ELF-1 (cell line): ENCODE results near the gene SIL1.

Source experiments
- DNase-seq: peaks from one replicate; pipeline ENCODE4 v3.0.0-alpha.2; 2016; ENCODE audit warnings: low read depth, low spot score

The SIL1 gene

DNA sequence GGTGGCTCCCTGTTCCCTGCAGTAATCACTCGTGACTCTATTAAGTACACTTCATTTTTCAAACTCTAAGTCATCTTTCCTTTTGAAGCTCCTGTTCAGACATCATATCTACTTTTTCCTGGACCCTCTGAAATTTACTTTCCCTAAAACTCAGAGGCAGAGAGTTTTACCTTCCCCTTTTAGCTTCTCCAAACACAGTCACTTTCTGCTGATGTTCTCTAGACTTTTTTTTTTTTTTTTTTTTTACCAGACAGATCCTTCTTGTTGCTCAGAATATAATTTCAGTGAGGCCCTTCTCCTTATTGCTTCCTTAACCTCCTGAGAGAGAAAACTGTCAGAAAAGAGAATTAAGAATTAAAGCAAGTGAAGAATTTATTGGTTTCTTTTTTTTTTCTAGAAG lies 236.4 kb downstream of the SIL1 start:
- no peak for DNase-seq

DNA sequence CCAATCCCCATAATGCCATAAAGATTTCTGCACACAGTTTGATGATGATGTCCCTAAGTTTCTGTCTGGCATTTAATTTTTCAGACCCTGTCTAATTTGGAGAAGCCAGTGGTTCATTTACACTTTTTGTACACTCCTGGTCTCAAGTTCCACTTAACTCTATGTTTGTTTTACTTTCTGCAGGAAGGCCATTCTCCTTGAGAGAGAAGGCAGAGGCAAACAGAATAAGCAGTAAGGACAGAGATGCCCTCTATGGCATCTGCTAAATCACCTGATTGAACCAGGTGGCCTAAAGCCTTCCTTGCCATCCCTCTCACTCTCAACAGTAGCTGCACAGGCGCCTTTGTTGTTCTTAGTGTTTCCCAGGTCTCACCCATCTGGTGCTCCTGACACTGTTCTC lies 236.9 kb downstream of the SIL1 start:
- DNase-seq = no peak

DNA sequence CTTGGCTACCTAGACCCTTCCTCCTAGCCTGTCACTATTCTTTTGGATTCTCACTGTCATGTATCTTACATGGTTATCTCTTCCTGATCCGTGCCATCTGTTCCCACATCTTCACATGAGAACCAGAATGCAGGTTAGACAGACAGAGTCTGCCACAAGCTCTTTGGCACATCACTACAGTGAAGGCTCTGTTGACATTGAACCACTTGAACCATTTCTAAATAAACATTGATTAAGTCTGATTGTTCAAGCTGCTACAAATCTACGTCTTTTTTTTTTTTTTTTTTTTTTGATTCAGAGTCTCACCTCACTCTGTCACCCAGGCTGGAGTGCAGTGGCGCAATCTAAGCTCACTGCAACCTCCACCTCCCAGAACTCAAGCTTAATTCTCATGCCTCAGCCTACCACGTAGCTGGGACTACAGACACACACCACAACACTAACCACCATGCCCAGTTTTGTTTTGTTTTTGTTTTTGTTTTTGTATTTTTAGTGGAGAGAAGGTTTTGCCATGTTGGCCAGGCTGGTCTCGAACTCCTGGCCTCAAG lies 237.9 kb downstream of the SIL1 start:
- DNase-seq = no peak

DNA sequence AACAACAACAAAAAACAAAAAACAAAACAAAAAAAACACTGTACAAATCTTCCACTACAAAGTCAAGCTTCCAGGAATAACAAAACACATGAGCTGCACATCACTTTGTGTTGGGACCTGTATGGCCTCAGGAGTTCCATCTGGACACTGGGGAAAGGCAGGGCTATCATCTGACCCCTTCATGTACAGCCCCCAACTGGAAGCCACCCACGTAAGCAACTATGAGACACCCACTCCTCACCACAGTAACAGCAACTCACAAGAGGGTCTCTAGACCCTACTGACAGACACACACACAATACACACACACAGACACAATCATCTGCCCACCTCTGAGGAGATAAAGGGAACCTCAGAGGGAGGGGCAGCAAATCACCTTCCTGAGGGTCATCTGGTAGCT lies 241.4 kb downstream of the SIL1 start:
- DNase-seq = no peak

DNA sequence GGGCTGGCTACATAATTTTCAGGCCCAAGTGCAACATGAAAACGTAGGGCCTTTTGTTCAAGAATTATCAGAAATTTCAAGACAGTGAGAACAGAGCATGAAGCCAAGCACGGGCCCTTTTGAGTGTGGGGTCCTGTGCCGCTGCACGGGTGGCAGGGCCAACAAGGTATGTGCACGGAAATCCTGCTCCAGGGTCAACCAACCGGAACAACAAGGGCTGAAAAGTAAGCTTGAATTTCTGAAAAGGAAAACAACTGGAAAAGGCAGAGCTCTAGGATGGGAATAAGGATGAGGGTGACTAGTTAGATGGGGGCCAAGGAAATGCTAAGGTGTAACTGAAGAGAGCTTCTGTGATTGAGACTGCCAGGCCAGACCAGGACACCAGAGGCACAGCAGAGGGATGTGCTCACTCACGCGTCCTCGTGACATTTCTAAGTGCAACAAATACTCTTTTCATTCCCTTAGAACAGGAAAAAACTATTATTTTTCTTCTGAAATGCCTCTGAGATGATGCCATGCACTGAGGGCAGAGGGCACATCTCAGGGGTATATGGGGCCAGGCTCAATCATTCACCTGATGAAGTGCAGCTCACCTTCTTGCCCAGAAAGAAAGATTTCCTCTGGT lies 242.4 kb downstream of the SIL1 start:
- no peak for DNase-seq

DNA sequence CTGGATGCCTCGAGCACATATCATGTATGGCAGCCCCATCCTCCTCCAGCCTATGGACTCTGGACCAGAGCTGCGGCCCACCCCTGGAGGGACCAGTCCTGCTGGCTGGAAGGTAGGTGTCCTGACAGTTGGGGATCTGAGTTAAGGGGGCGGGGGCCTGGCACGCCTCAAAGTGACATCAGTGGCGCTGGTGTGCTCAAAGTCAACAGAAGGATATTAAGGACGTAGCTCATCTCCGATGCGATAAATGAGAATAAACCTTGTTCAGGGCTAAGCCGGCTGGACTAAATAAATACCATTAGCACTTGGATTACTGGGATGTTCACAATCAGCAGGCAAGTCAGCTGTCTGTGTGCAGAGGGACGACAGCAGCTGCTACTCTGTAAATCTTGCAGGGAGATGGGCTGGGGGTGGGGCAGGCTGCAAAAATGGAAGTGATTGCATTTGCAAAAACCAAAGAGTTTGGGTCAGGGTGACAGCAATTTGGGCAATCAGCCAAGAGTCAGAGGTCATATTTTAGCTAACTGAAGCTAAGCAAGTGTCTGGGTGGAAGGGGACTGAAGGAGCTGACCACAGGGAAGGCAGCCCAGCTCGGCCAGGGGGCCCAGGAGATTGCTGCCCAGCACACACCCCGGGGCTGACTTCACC lies 243.0 kb downstream of the SIL1 start:
- no peak for DNase-seq

DNA sequence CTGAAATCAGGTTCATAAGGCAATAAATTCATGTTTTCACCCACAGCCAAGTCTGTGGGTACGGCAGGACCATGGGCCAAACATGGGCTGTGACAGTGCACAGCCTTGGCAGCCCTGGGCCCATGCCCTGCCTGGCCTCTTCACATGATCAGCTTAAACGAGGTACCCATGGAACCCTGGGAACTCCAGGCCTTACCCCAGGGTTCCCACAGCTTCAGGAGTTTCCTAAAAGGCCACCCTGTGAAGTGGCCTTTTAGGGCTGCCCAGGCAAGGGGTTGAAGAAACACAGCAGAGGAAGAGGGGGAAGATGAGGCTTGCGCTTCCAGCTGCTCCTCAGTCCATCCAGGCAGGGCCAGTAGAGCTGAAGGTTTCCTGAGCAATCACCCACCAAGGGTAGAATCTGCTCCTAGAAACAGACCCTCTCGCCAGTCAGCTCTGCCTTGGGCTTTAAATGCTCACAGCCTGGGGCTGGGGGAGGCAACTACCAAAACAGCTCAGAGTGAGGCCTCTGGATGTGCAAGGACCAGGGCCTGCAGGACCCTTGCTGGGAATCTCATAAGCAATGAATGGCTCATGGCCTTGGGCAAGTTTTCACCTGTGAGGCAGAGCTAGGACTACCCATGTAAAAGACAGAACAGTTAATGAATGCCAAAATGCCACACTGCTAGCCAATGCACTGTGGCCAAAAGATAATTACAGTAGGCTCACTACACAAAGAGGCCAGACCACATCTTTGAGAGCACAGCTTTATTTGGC lies 243.7 kb downstream of the SIL1 start:
- DNase-seq = peak; percentile 71

DNA sequence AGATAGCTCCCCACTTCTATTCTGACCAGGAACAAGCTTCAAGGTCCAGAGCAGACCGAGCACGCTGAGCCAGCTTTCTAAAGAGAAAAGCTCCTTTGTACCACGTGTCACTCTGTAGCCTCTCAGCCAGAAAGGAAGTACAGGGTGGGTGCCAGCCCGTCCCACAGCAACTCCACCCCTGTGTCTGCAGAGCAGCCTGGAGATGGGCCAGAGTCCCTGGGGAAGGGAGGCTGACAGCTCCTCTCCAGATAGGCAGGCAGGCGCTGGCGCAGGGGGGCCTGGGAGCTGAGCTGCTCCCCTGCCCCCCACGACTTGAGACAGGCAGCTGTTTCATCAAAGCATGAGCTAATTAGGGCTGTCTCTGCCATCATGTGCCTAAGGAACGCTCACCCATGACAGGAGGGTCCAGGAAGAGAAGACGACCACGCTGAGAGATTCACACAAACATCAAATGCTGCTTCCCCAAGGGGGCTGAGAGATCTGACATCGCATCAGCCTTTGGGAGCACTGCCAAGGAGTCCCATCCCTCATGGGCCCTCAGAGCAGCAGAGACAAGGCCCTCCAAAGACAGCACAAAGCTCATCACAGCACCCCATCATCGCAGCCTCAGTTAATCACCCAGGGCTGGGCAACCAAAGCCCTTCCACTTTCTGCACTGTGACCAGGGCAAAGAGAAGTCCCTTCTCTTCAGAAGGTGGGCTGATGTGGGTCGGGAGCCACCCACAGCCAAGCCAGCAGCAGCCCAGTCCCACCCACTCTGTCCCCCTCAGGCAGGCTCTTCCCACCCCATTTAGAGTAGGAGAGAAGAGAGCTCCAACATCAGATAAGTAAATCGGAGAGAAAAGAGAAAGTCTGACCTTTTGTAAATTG lies 244.5 kb downstream of the SIL1 start:
- no peak for DNase-seq

DNA sequence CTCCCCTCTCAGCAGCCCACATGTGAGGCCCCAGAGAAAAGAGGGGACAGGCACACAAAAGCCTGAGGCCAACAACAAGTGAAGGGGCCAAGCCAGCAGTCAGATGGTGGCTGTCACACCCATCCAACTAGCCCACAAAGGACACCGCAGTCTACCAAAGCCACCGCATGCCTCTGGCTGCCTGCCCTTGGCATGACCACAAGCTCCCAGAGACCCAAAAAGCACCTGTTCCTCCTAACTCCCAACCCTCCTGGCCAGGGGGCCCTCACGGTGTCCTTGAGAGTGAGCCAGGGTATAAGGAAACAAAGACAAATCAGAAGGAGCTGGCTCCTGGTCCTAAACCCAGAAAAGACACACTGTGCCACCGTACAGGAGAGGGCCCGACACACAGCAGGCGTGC lies 245.2 kb downstream of the SIL1 start:
- DNase-seq = no peak

DNA sequence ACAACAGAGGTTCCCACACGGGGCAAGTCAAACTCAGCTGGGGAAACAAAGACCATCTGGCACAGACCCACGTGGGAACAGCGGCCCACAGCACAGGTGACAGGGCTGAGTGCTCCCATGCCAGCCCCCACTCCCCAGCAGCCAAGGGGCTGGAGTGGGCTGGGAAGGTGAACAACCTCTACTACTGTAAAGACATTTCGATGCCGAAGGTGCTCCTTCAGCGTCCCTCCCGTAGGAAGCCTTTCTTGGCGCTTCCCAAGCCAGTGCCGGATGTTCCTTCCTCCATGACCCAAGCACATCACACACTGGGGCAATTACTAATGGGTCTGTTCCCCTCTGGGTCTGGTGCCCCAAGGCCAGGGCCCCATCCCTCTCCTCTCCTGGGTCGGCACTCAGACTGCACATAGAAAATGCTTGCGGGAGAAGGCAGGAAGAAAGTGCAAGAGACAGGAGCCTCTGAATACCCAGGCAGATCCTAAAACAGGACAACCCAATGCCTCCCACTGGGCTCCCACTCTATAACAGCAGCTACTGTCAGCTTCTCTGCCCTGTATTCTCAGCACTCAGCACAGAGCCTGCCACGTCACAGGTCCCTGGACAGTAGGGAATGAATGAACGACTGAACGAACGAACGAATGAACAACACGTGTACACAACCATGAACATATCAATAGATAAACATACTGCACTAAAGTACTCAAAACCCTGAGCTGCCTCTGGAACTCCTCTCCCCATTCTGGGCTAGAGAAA lies 246.0 kb downstream of the SIL1 start:
- no peak for DNase-seq

DNA sequence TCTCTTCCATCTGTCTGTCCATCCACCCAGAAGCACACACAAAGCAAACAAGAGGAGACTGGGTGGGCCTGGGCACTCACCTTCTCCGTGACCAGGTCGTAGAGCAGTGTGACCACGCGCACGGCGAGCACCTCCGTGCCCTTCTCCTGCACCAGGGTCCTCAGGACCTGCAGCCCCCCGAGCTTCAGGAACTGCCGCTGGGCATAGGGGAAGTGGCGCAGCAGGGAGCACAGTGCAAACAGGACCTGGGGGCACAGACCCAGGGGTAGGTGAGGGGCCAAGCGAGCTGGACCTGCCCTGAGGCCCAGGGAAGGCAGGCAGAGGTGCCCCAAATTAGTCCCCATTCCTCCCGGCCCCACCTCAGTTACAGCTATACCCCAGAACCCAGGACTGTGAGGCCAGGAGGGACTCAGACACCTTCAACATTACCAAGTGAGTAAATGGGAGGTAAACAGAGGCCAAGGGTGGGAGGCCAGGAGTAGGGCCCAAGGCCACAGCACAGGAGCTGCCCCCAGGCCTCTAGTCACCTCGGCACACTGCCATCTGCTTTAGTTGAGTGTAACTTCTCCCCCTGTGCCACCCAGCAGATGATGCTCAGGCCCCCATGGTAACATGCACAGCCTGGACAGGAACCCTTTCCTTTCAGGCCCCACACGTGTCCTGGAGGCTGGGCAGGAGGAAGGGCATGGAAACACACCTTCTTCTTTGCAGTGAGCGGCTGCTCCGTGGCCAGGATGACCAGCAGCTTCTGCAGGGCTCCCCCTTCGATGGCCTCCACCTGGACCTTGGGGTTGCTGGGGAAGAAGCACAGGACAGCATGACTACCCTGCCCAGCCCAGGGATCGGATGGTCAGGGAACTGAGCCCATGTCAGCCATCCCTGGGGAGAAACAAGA lies 246.8 kb downstream of the SIL1 start:
- DNase-seq = no peak

DNA sequence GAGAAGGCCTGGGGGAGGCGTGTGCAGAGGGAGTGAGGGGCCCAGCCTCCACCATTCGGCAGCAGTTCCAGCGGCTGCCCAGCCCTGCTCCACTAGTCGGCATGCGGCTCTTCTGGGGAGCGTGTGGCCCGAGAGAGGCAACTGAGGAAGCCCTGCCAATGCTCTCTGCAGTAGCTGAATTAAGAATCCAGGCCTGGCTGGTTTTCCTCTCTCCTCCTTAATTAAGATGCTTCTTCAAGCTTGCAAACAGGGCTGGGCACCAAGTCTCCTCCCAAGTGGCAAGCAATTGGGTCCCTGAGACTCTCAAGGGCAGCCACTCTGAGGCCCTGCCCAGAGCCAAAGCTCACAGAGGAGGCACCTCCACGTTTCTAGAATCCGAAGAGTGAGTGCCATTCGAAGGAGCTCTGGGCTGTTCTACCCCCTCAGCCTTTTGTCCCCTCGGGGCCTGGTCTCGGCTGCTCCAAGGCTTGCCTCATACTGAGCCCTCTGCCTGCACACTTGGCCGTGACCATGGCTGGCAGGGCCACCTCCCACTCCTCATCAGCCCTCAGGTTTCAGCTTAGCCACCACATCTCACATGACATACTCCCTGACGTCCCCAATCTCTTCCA lies 247.6 kb downstream of the SIL1 start:
- DNase-seq = no peak

DNA sequence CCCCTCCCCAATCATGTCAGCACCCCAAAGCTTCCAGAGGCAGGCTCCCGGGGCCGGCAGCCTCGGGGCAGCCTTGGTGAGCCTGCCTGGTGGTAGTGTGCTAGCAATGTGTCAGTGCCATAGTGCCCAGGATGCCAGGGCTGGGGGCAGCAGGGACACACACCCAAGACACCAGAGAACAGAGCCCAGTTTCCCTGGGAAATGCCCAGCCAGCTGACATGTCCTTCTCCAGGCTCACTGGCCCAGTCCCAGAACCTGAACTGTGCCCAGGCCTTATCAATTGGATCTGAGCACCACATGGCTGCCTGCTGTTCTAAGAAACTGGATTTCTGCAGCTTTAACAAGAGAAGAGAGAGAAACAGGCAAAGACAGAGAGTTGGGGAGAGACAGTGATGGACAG lies 248.2 kb downstream of the SIL1 start:
- no peak for DNase-seq

DNA sequence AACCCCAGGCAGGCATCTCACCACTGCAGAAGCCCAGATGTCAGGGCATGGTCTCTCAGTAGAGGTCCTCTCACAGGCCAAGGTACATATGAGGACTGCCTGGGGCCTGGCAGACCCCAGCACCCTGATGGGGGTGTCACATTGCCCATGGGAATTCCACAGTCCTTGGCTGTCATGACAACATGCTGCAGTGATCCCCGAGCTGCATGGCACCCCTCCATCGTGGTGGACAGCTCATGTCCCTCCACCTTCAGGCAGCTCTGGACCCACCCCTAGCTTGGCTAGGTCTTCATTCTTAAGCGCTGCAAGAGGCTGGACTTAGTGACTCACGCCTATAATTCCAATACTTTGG lies 249.0 kb downstream of the SIL1 start:
- DNase-seq = no peak

DNA sequence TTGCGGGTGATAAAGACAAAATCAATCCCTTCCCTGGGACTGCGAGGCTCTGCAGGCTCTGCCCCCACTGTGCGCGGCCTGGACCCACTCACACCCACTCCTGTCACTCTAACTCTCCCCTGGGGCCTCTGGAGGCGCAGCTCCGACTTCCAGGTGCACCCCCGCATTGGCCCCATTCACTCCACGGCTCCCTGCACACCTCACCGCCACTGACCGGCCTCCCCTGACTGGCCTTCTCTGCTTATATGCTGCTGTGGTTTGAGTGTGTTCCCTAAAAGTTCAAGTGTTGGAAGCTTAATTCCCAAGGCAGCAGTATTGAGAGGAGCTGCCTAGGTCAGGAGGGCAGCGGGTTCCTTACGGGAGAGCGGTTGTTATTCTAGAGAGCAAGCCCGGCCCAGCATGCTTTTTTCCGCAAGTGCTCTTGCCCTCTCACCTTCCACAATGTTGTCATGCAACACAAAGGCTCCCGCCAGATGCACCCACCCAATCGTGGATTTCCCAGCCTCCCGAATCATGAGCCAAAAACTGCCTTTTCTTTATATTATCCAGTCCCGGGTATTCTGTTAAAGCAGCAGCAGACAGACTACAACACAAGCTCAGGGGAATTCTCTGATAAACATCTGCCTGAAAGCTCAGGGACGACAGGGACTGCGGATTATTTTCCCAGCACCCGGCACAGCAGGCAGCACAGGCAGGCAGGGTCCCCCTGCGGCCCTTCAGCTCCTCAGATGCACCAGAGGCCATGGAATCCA lies 249.5 kb downstream of the SIL1 start:
- peak; percentile 41 for DNase-seq

DNA sequence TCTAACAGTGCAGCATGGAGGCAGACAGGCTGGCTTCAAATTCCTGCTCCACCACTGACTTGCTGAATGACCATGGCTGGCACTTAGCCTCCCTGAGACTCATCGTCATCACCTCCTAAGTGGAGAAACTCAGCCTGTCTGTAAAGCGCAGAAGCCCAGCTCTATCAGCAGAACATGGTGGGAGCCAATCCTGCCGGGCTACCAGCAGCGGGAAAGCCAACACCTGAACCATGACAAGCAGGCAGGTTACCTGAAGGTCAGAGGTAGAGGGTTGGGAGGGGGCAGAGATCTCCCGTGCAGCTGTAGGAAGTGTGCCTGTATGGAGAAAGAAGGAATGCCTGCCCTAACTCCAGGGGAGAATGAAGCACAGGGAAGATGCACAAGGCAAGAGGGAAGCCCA lies 250.4 kb downstream of the SIL1 start:
- DNase-seq = no peak

DNA sequence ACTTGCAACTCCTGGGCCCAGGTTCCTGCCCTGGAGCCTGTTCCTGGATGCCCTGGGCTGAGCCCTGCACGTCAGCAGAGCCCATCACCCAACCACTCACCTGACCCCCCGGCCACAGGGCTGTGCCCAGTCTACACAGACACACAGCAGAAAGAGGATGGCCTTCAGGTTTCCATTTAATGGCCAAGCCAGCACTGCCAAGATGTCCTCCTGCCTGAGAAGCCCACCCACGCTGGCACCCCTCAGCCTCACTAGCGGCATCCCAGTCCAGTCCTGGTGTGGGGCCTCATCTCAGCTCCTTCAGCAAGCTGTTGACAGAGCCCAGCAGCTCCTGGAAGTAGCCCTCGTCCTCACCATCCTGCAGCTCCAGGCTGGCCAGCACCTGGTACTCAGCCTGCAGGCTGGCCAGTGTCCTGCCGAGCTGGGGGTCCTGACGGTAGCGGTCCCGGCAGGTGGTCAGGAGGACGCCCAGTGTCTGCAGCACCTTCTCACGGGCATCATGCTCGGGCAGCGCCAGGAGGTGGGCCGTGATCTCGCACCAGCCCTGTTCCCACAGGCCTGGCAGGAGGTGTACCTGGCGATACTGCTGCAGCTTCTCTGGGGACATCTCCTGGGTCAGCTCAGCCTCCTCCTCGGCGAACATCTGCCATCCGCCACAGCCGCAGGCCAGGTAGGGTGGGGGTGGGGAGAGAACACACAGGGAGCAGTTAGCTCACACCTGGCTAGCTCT lies 251.2 kb downstream of the SIL1 start:
- no peak for DNase-seq

DNA sequence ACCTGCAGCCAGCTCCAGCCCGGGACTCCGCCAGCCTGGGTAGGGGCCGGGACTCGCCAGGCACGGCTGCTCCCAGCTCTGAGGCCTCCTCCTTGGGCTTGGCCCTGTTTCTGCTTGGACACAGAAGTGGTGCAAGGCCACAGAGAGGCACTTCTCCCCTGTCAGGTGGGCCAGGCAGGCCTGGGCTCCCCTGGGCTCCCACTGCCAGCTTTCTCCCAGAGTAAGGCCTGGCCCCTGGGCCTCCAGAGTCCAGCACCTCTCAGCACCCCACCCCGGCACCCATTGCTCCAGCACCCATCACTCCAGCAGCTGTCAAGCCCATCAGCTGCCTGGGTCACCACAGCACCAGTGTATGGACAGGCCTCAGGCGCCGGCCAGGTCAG lies 251.9 kb downstream of the SIL1 start:
- DNase-seq = no peak
